Activated naive CD4-positive, alpha-beta T cell treated with anti-CD3 and anti-CD28 coated beads for 36 hours (primary cell): ENCODE results near the gene SEMA5B. TPM values are rescaled to one million over a fixed set of nuclear protein-coding genes. Genes with fewer than 3 reads are reported as not detected.
A peak's percentile ranks its signal among the peaks of the same experiment; 100 is the strongest.

Experiments
- CTCF ChIA-PET: fragments of 350-600 bp; sonication (Branson Sonifier 250); formaldehyde crosslinking; loops from one replicate; lab custom pipeline; 2021; ENCODE audit warnings: antibody characterized with exemption; lab: Charles Lee
- DNase-seq: peaks from one replicate; pipeline ENCODE4 v3.0.0-alpha.2; 2020
- H3K27ac Mint-ChIP-seq: one replicate; pipeline ENCODE4 v1.8.0; 2021; ENCODE audit warnings: mild to moderate bottlenecking, mixed read lengths
- H3K27me3 Mint-ChIP-seq: one replicate; pipeline ENCODE4 v1.8.0; 2021; ENCODE audit warnings: low read depth, mixed read lengths
- H3K36me3 Mint-ChIP-seq: one replicate; pipeline ENCODE4 v1.8.0; 2021; ENCODE audit warnings: low read depth, mixed read lengths
- H3K4me1 Mint-ChIP-seq: one replicate; pipeline ENCODE4 v1.8.0; 2021; ENCODE audit warnings: low read depth, mixed read lengths
- H3K4me3 Mint-ChIP-seq: one replicate; pipeline ENCODE4 v1.8.0; 2021; ENCODE audit warnings: mild to moderate bottlenecking, moderate library complexity, mixed read lengths
- H3K9me3 Mint-ChIP-seq: one replicate; pipeline ENCODE4 v1.8.0; 2021; ENCODE audit warnings: mixed read lengths
- intact Hi-C: fragments of 100-400 bp; cut with micrococcal nuclease; formaldehyde crosslinking; loops from one replicate; pipeline ENCODE4 v1.15.1; 2023
- total RNA-seq, 2 experiments: library from RNA; stranded (reverse); gene quantifications; one replicate each; pipeline ENCODE4 v1.2.3, GENCODE V29; 2021

SEMA5B gene
- total RNA-seq, 2 experiments from 2014 or later = not detected

DNA sequence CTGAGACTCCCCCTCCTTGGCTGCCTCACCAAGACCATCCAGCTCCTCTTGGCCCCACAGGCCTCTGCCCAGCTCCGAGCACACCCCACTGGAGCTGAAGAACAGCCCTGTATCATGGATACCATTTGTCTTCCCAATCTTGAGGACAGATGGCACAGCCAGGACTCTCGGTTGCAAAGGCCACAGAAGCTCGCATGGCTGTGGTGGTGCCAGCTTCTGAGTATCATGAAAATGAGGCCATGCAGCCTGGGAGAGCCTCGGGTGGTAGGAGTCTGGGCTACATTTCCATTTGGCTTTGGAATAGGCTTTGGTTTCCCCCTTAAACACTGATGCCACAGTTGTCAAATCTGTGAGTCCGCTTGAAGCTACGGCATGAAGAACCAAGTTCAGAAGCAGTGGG lies 106.6 kb downstream of the SEMA5B start:
- Mint-ChIP-seq H3K4me1 (peaks cover under 1% of the 10 kb centered on the region), H3K36me3 (no peaks in the 10 kb centered on the region), H3K27ac (no peak overlapping the region), H3K27me3 (peaks cover 15% of the 10 kb centered on the region), H3K9me3 (no peaks in the 10 kb centered on the region), H3K4me3 (no peak overlapping the region)
- no peak for DNase-seq
- CTCF ChIA-PET = interaction anchor here (0.5 to 2.4 kb wide), 2 partner anchors 15 to 110 kb away, joined by 3 to 5 read pairs; no protein-coding TSS in a partner anchor
- intact Hi-C loops = loop anchor here (10.0 kb wide), 1 partner anchor 356 kb away; the partner anchor contains the start of genes DTX3L and PARP9

DNA sequence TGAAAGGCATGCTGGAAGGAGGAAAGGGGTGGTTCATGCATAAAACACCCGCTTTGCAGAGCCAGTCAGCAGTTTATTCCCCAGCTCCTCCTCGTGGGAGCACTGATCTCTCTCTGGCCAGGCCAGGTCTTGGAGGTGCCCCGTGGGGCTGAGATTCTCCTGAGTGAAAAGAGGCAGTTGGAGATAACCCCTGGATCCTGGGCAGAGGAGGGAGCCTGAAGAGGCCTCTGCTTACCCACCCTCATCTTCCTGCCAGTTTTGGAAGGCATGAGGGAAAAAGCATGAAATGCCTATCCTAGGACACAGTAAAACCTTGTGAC lies 108.3 kb downstream of the SEMA5B start:
- Mint-ChIP-seq H3K27ac (no peak overlapping the region), H3K9me3 (no peaks in the 10 kb centered on the region), H3K4me1 (peaks cover 5% of the 10 kb centered on the region), H3K4me3 (no peak overlapping the region), H3K27me3 (peaks cover 16% of the 10 kb centered on the region), H3K36me3 (no peaks in the 10 kb centered on the region)
- intact Hi-C loops = no loop called here
- CTCF ChIA-PET = interaction anchor here (2.4 kb wide), 1 partner anchor 112 kb away, joined by 5 read pairs; no protein-coding TSS in a partner anchor
- no peak for DNase-seq

DNA sequence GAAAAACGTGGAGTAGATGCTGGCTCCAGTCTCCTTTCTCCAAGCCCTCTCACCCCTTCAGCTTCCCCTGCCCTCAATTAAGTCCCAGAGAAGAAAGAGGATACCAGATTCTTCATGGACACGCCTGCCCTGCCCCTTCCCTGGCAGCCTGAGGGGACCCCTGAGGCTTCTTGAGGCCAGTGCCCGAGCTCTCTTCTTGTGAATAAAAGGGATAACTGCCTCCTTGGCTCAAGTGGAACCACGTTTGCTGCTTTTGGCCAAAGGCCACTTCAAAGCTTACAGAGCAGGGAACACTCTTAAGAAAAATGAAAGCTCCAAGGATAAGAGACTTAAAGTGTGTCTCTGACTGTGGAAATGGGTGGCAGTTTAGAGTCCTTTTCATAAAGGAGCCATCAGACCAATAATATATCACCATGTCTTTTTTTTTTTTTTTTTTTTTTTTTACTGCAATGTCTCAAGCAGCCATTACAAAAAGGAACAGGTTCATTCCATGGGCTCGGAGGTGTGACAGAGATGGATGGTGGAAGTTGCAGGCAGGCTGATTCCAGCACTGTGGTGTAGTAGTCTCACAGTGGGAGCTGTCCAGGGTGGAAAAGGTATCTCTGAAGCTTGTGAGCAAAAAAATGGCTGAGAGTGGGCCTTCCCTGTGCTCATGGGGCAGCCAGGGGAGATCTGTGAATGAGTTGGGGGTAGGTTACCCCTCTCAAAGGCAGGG lies 108.8 kb downstream of the SEMA5B start:
- Mint-ChIP-seq H3K9me3 (no peaks in the 10 kb centered on the region), H3K27me3 (peaks cover 20% of the 10 kb centered on the region), H3K27ac (no peak overlapping the region), H3K4me3 (no peak overlapping the region), H3K36me3 (no peaks in the 10 kb centered on the region), H3K4me1 (peaks cover 8% of the 10 kb centered on the region)
- CTCF ChIA-PET = no interaction called here
- DNase-seq = no peak
- intact Hi-C loops = no loop called here

DNA sequence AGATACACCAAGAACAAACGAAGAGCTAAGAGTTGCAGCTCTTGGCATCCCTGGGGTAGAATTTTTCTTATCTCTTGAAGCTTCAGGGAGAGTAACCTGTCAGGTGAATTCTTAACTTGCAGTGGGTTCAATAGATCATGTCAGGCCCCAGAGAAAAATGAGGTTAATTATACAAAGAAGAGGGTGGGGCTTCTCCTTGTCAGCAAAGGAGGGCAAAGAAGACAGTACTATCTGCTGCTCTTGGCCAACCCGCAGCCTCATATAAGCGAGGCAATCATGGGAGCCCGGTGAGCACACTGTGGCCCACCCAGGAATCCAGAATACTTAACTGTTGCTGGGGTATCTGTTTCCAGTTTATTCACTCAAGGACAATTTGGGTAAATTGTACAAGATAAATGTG lies 110.2 kb downstream of the SEMA5B start:
- Mint-ChIP-seq H3K36me3 (no peaks in the 10 kb centered on the region), H3K9me3 (no peaks in the 10 kb centered on the region), H3K4me1 (peaks cover 8% of the 10 kb centered on the region), H3K4me3 (no peak overlapping the region), H3K27ac (no peak overlapping the region), H3K27me3 (peaks cover 22% of the 10 kb centered on the region)
- CTCF ChIA-PET = interaction anchor here (1.5 kb wide), 1 partner anchor 25 kb away, joined by 3 read pairs; no protein-coding TSS in a partner anchor
- DNase-seq = no peak
- intact Hi-C loops = no loop called here

DNA sequence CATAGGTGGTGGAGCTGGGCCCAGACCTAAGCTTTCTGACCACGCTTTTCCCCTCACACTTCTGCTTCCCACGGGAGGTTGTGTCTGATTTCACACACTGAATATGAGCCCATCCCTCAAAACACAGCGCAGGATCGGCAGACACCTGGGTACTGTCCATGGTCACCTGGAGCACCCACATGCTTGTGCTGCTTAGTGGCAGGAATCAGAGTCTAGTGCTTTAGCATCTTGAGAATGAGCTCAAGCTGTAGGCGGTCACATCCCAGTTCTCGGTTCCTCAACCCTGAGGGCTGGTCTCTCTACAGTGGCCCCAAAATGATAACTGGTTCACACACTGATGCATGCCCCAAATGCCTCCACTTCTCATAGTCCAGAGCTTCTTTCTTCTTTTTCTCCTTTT lies 111.0 kb downstream of the SEMA5B start:
- intact Hi-C loops = no loop called here
- DNase-seq = no peak
- CTCF ChIA-PET = interaction anchor here (1.5 kb wide), 1 partner anchor 26 kb away, joined by 3 read pairs; no protein-coding TSS in a partner anchor
- Mint-ChIP-seq H3K36me3 (no peaks in the 10 kb centered on the region), H3K27me3 (peaks cover 29% of the 10 kb centered on the region), H3K9me3 (no peaks in the 10 kb centered on the region), H3K4me3 (no peak overlapping the region), H3K4me1 (peaks cover 8% of the 10 kb centered on the region), H3K27ac (no peak overlapping the region)

- peaks cover 26% of the 10 kb centered on the region for H3K27me3 Mint-ChIP-seq
- H3K36me3 Mint-ChIP-seq = no peaks in the 10 kb centered on the region
- no peak overlapping the region for H3K4me3 Mint-ChIP-seq
- CTCF ChIA-PET = interaction anchor here (0.6 kb wide), 1 partner anchor 9 kb away, joined by 3 read pairs; no protein-coding TSS in a partner anchor
- intact Hi-C loops = no loop called here
- peaks cover 8% of the 10 kb centered on the region for H3K4me1 Mint-ChIP-seq
- no peak overlapping the region for H3K27ac Mint-ChIP-seq
- DNase-seq = peak; percentile 14
- H3K9me3 Mint-ChIP-seq = no peaks in the 10 kb centered on the region
Observed at GRCh38 chr3:122916084-122916483, 111.5 kb downstream of the SEMA5B start.

- H3K27ac Mint-ChIP-seq = no peak overlapping the region
- peaks cover 8% of the 10 kb centered on the region for H3K4me1 Mint-ChIP-seq
- no peaks in the 10 kb centered on the region for H3K36me3 Mint-ChIP-seq
- CTCF ChIA-PET = interaction anchor here (0.6 kb wide), 1 partner anchor 8 kb away, joined by 3 read pairs; no protein-coding TSS in a partner anchor
- H3K9me3 Mint-ChIP-seq = no peaks in the 10 kb centered on the region
- H3K27me3 Mint-ChIP-seq = peaks cover 28% of the 10 kb centered on the region
- H3K4me3 Mint-ChIP-seq = no peak overlapping the region
- no peak for DNase-seq
- intact Hi-C loops = no loop called here
Observed at GRCh38 chr3:122915300-122916055, 112.1 kb downstream of the SEMA5B start.

GRCh38 chr3:122913539-122914100 lies 113.9 kb downstream of the SEMA5B start:
- H3K9me3 Mint-ChIP-seq = no peaks in the 10 kb centered on the region
- no peaks in the 10 kb centered on the region for H3K36me3 Mint-ChIP-seq
- H3K4me3 Mint-ChIP-seq = no peak overlapping the region
- CTCF ChIA-PET = no interaction called here
- peaks cover 8% of the 10 kb centered on the region for H3K4me1 Mint-ChIP-seq
- peaks cover 25% of the 10 kb centered on the region for H3K27me3 Mint-ChIP-seq
- intact Hi-C loops = no loop called here
- no peak for DNase-seq
- H3K27ac Mint-ChIP-seq = no peak overlapping the region

GRCh38 chr3:122912772-122913538 lies 114.6 kb downstream of the SEMA5B start:
- Mint-ChIP-seq H3K9me3 (no peaks in the 10 kb centered on the region), H3K27me3 (peaks cover 25% of the 10 kb centered on the region), H3K4me1 (peaks cover 8% of the 10 kb centered on the region), H3K36me3 (no peaks in the 10 kb centered on the region), H3K27ac (no peak overlapping the region), H3K4me3 (no peak overlapping the region)
- CTCF ChIA-PET = no interaction called here
- no peak for DNase-seq
- intact Hi-C loops = no loop called here

DNA sequence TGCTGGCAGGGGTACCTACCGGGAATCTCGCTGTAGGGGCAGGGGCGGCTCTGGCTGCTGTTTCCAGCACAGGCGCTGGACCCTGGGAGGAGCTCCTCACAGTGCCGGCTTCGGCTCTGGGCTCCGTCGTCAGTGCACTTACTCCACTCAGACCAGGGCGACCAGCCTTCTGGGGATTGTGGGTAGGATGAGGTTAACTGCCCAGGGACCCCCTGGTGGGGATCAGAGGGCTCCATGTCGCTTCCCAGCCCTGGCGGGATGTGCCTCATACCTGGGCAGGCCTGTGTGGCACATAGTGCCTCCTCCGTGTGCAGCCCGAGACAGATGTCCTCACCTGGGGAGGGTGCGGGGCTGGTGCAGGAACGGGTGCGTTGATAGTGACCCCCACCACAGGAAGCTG lies 115.7 kb downstream of the SEMA5B start:
- Mint-ChIP-seq H3K9me3 (no peaks in the 10 kb centered on the region), H3K4me1 (peaks cover 8% of the 10 kb centered on the region), H3K36me3 (no peaks in the 10 kb centered on the region), H3K27ac (no peak overlapping the region), H3K4me3 (no peak overlapping the region), H3K27me3 (peaks cover 25% of the 10 kb centered on the region)
- CTCF ChIA-PET = no interaction called here
- no peak for DNase-seq
- intact Hi-C loops = no loop called here

DNA sequence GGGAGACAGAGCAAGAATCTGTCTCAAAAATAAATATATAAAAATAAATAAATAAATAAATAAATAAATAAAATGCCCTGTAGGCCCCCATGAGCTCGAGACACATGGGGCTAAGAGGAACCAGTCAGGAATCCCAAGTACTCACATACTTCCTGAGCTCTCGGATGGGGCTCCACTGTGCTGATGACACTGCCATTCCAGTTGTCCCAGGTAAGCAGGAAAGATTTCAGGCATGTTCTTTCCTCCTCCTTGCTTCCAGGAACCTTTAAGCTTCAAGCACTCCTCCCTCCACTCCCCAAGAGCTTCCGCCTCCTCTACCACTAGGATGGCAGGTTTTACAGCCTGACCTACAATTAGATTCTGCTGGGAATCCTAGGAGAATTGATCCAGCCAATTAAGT lies 119.3 kb downstream of the SEMA5B start:
- no peaks in the 10 kb centered on the region for H3K4me1 Mint-ChIP-seq
- H3K27ac Mint-ChIP-seq = no peak overlapping the region
- H3K4me3 Mint-ChIP-seq = no peak overlapping the region
- peaks cover 20% of the 10 kb centered on the region for H3K27me3 Mint-ChIP-seq
- CTCF ChIA-PET = interaction anchor here (0.6 kb wide), 1 partner anchor 14 kb away, joined by 7 read pairs; no protein-coding TSS in a partner anchor
- DNase-seq = no peak
- intact Hi-C loops = no loop called here
- peaks cover 3% of the 10 kb centered on the region for H3K9me3 Mint-ChIP-seq
- no peaks in the 10 kb centered on the region for H3K36me3 Mint-ChIP-seq

DNA sequence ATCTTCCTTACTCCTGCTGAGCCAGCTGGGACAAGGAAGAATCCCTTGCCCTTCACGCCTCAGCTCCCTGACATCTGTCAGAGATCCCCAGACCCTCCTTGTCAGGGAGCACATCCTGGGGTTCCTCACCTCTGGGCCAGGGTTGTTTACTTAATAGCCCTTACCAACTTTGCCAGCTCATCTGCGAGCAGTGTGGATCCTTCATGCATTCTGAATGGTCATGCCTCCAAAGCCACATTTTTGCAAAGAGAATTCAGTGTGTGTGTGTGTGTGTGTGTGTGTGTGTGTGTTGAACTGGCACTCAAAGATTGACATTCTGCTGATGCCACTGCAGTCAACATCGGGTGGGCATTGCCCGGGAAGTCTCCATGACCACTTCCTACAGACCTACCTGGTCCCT lies 120.1 kb downstream of the SEMA5B start:
- intact Hi-C loops = no loop called here
- CTCF ChIA-PET = interaction anchor here (0.7 kb wide), 2 partner anchors 8 to 30 kb away, joined by 3 read pairs; no protein-coding TSS in a partner anchor
- no peak overlapping the region for H3K4me3 Mint-ChIP-seq
- H3K9me3 Mint-ChIP-seq = peaks cover 3% of the 10 kb centered on the region
- H3K27me3 Mint-ChIP-seq = peaks cover 19% of the 10 kb centered on the region
- DNase-seq = no peak
- H3K36me3 Mint-ChIP-seq = no peaks in the 10 kb centered on the region
- no peak overlapping the region for H3K27ac Mint-ChIP-seq
- H3K4me1 Mint-ChIP-seq = no peaks in the 10 kb centered on the region
